HepG2 (cell line): ENCODE data around the gene SMYD1. TPM values are rescaled to one million over a fixed set of nuclear protein-coding genes. Genes with fewer than 3 reads are reported as not detected.

Experiments used
- RELA ChIP-seq: sonication (generic); formaldehyde crosslinking; IDR thresholded peaks from 2 replicates; pipeline ENCODE4 v1.4.0; 2020; ENCODE audit warnings: missing genetic modification reagents
- ZBTB39 ChIP-seq: sonication (generic); formaldehyde crosslinking; IDR thresholded peaks from 2 replicates; pipeline ENCODE4 v1.5.0; 2020; ENCODE audit warnings: missing genetic modification reagents
- ZBTB44 ChIP-seq: sonication (generic); formaldehyde crosslinking; IDR thresholded peaks from 2 replicates; pipeline ENCODE4 v1.4.0; 2020; ENCODE audit warnings: missing genetic modification reagents
- ZNF318 ChIP-seq: sonication (generic); formaldehyde crosslinking; IDR thresholded peaks from 2 replicates; pipeline ENCODE4 v1.4.0; 2020; ENCODE audit warnings: mild to moderate bottlenecking, missing genetic modification reagents
- ZNF687 ChIP-seq: sonication (generic); formaldehyde crosslinking; IDR thresholded peaks from 2 replicates; pipeline ENCODE4 v1.5.1; 2020; ENCODE audit warnings: mild to moderate bottlenecking, missing genetic modification reagents, moderate library complexity
- polyA plus RNA-seq, 8 experiments: library from polyadenylated mRNA; depleted of rRNA in 3 of 8; stranded (reverse) in 7 of 8; unstranded in 1 of 8; fragments of >200 nt; fragmentation: Illumina TruSeq in 4 of 8; extraction: Trizol in 4 of 8; gene quantifications; 2 replicates each; pipeline versions ENCODE4 v1.2.1 to v1.2.3, GENCODE V29; 2011 to 2016; ENCODE audit warnings: low read depth in 4 of 8, missing spikeins in 1 of 8, mixed read lengths in 1 of 8; ENCODE audit not compliant: insufficient read depth in 1 of 8
- total RNA-seq, 5 experiments: library from RNA; depleted of rRNA; stranded (reverse); fragments of >200 nt; fragmentation: Illumina TruSeq; extraction: Trizol; gene quantifications; 2 replicates each; pipeline ENCODE4 v1.2.3, GENCODE V29; 2016; ENCODE audit warnings: low read depth in 1 of 5

The SMYD1 gene
- total and polyA plus RNA-seq, 2 of the 13 experiments (the other 11 are each of a cell fraction or from before 2014, with no cell fraction given) = not detected

GRCh38 chr2:88018909-88019308 lies 48.7 kb upstream of the SMYD1 start (continued):
- TF ChIP-seq ZNF687 (CRISPR knock-in tag) (peak; percentile 34; the same call in 1 of the 2 replicates), ZBTB39 (CRISPR knock-in tag) (no peak), ZBTB44 (CRISPR knock-in tag) (no peak), RELA (CRISPR knock-in tag) (no peak), ZNF318 (no peak)
